Measurements from ENCODE around the gene WWP2.

Gene WWP2

DNA sequence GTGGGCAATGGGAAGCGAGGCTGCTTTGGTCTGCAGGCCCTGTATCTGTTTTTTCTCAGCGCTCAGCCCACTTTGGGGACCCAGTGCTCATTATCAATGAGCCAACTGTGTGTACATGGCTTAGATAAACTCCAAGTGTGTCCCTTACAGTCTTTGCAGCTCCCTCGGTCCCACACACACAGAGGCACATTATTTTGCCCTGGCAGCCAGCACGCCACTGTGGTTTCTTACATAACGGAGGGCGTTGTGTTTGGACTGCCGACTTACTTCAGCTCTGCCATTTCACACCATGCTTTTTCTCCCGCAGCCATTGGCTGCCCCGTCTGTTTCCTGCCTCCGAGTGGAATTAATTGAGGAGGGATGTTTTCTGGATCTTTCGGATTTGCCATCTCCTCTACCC lies 132.5 kb downstream of the WWP2 start:
- H3K4me3 ChIP-seq (ENCODE audit: low read depth, low read length), result no peak overlapping the region
- no peaks in the 10 kb centered on the region for H3K9me3 ChIP-seq (ENCODE audit: control insufficient read depth, insufficient read depth, low read depth, low read length)
- ChIA-PET CTCF (no interaction called here), POLR2A (no interaction called here)
- peaks cover 0 to under 1% of the 10 kb centered on the region in 2 experiments; a peak in 1 of 3 replicates for H3K36me3 ChIP-seq (ENCODE audit: control insufficient read depth in 2 of 2, insufficient read depth in 1 of 2, low read length in 2 of 2)
- no peak for TF ChIP-seq ZBTB20 (tag by site-specific recombination; IDR thresholded peaks at IDR 0.05)
- TF ChIP-seq, protein P1, sequence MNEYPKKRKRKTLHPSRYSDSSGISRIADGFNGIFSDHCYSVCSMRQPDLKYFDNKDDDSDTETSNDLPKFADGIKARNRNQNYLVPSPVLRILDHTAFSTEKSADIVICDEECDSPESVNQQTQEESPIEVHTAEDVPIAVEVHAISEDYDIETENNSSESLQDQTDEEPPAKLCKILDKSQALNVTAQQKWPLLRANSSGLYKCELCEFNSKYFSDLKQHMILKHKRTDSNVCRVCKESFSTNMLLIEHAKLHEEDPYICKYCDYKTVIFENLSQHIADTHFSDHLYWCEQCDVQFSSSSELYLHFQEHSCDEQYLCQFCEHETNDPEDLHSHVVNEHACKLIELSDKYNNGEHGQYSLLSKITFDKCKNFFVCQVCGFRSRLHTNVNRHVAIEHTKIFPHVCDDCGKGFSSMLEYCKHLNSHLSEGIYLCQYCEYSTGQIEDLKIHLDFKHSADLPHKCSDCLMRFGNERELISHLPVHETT (tag by site-specific recombination; IDR thresholded peaks at IDR 0.05), result no peak
- no peak for TF ChIP-seq ZFP37 (tag by site-specific recombination; IDR thresholded peaks at IDR 0.05)
- no peak for TF ChIP-seq ZNF76 (tag by site-specific recombination; IDR thresholded peaks at IDR 0.05; ENCODE audit: borderline replicate concordance, low read depth)
- TF ChIP-seq, protein P2, sequence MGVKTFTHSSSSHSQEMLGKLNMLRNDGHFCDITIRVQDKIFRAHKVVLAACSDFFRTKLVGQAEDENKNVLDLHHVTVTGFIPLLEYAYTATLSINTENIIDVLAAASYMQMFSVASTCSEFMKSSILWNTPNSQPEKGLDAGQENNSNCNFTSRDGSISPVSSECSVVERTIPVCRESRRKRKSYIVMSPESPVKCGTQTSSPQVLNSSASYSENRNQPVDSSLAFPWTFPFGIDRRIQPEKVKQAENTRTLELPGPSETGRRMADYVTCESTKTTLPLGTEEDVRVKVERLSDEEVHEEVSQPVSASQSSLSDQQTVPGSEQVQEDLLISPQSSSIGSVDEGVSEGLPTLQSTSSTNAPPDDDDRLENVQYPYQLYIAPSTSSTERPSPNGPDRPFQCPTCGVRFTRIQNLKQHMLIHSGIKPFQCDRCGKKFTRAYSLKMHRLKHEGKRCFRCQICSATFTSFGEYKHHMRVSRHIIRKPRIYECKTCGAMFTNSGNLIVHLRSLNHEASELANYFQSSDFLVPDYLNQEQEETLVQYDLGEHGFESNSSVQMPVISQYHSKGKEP (tag by site-specific recombination; IDR thresholded peaks at IDR 0.05), result no peak
- TF ChIP-seq, protein P3, sequence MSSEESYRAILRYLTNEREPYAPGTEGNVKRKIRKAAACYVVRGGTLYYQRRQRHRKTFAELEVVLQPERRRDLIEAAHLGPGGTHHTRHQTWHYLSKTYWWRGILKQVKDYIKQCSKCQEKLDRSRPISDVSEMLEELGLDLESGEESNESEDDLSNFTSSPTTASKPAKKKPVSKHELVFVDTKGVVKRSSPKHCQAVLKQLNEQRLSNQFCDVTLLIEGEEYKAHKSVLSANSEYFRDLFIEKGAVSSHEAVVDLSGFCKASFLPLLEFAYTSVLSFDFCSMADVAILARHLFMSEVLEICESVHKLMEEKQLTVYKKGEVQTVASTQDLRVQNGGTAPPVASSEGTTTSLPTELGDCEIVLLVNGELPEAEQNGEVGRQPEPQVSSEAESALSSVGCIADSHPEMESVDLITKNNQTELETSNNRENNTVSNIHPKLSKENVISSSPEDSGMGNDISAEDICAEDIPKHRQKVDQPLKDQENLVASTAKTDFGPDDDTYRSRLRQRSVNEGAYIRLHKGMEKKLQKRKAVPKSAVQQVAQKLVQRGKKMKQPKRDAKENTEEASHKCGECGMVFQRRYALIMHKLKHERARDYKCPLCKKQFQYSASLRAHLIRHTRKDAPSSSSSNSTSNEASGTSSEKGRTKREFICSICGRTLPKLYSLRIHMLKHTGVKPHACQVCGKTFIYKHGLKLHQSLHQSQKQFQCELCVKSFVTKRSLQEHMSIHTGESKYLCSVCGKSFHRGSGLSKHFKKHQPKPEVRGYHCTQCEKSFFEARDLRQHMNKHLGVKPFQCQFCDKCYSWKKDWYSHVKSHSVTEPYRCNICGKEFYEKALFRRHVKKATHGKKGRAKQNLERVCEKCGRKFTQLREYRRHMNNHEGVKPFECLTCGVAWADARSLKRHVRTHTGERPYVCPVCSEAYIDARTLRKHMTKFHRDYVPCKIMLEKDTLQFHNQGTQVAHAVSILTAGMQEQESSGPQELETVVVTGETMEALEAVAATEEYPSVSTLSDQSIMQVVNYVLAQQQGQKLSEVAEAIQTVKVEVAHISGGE (tag by site-specific recombination; conservative IDR thresholded peaks at IDR 0.05; ENCODE audit: low read depth), result no peak
- TF ChIP-seq, protein P4, sequence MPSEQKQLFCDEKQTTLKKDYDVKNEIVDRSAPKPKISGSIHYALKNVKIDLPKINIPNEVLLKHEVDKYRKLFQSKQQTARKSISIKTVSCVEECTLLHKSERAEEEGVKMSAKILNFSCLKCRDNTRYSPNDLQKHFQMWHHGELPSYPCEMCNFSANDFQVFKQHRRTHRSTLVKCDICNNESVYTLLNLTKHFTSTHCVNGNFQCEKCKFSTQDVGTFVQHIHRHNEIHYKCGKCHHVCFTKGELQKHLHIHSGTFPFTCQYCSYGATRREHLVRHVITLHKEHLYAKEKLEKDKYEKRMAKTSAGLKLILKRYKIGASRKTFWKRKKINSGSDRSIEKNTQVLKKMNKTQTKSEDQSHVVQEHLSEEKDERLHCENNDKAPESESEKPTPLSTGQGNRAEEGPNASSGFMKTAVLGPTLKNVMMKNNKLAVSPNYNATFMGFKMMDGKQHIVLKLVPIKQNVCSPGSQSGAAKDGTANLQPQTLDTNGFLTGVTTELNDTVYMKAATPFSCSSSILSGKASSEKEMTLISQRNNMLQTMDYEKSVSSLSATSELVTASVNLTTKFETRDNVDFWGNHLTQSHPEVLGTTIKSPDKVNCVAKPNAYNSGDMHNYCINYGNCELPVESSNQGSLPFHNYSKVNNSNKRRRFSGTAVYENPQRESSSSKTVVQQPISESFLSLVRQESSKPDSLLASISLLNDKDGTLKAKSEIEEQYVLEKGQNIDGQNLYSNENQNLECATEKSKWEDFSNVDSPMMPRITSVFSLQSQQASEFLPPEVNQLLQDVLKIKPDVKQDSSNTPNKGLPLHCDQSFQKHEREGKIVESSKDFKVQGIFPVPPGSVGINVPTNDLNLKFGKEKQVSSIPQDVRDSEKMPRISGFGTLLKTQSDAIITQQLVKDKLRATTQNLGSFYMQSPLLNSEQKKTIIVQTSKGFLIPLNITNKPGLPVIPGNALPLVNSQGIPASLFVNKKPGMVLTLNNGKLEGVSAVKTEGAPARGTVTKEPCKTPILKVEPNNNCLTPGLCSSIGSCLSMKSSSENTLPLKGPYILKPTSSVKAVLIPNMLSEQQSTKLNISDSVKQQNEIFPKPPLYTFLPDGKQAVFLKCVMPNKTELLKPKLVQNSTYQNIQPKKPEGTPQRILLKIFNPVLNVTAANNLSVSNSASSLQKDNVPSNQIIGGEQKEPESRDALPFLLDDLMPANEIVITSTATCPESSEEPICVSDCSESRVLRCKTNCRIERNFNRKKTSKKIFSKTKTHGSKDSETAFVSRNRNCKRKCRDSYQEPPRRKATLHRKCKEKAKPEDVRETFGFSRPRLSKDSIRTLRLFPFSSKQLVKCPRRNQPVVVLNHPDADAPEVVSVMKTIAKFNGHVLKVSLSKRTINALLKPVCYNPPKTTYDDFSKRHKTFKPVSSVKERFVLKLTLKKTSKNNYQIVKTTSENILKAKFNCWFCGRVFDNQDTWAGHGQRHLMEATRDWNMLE (tag by site-specific recombination; conservative IDR thresholded peaks at IDR 0.05; ENCODE audit: low read depth), result no peak
- TF ChIP-seq, protein P5, sequence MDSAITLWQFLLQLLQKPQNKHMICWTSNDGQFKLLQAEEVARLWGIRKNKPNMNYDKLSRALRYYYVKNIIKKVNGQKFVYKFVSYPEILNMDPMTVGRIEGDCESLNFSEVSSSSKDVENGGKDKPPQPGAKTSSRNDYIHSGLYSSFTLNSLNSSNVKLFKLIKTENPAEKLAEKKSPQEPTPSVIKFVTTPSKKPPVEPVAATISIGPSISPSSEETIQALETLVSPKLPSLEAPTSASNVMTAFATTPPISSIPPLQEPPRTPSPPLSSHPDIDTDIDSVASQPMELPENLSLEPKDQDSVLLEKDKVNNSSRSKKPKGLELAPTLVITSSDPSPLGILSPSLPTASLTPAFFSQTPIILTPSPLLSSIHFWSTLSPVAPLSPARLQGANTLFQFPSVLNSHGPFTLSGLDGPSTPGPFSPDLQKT (IDR thresholded peaks at IDR 0.05; ENCODE audit: borderline replicate concordance, low read depth, low read length), result no peak
- no peak for TF ChIP-seq ZNF747 (tag by site-specific recombination; IDR thresholded peaks at IDR 0.05)
- TF ChIP-seq, protein P6, sequence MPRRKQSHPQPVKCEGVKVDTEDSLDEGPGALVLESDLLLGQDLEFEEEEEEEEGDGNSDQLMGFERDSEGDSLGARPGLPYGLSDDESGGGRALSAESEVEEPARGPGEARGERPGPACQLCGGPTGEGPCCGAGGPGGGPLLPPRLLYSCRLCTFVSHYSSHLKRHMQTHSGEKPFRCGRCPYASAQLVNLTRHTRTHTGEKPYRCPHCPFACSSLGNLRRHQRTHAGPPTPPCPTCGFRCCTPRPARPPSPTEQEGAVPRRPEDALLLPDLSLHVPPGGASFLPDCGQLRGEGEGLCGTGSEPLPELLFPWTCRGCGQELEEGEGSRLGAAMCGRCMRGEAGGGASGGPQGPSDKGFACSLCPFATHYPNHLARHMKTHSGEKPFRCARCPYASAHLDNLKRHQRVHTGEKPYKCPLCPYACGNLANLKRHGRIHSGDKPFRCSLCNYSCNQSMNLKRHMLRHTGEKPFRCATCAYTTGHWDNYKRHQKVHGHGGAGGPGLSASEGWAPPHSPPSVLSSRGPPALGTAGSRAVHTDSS (tag by site-specific recombination; IDR thresholded peaks at IDR 0.05), result no peak
- TF ChIP-seq HOXD13 (CRISPR knock-in tag; IDR thresholded peaks at IDR 0.05; ENCODE audit: borderline replicate concordance), result no peak
- TF ChIP-seq ZNF621 (tag by site-specific recombination; IDR thresholded peaks at IDR 0.05), result no peak
- TF ChIP-seq, protein P7, sequence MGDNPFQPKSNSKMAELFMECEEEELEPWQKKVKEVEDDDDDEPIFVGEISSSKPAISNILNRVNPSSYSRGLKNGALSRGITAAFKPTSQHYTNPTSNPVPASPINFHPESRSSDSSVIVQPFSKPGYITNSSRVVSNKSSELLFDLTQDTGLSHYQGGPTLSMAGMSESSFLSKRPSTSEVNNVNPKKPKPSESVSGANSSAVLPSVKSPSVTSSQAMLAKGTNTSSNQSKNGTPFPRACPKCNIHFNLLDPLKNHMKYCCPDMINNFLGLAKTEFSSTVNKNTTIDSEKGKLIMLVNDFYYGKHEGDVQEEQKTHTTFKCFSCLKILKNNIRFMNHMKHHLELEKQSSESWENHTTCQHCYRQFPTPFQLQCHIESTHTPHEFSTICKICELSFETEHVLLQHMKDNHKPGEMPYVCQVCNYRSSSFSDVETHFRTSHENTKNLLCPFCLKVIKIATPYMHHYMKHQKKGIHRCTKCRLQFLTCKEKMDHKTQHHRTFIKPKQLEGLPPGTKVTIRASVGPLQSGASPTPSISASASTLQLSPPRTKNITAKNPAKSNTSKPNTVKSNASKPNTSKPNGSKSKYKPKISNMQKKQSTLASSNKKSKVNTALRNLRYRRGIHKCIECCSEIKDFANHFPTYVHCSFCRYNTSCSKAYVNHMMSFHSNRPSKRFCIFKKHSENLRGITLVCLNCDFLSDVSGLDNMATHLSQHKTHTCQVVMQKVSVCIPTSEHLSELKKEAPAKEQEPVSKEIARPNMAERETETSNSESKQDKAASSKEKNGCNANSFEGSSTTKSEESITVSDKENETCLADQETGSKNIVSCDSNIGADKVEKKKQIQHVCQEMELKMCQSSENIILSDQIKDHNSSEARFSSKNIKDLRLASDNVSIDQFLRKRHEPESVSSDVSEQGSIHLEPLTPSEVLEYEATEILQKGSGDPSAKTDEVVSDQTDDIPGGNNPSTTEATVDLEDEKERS (tag by site-specific recombination; IDR thresholded peaks at IDR 0.05), result no peak
- TF ChIP-seq ZNF701 (tag by site-specific recombination; IDR thresholded peaks at IDR 0.05), result no peak
- TF ChIP-seq ZNF792 (tag by site-specific recombination; IDR thresholded peaks at IDR 0.05), result no peak
- no peak for TF ChIP-seq ZNF146 (tag by site-specific recombination; IDR thresholded peaks at IDR 0.05)
- no peak for TF ChIP-seq ZNF311 (tag by site-specific recombination; IDR thresholded peaks at IDR 0.05; ENCODE audit: borderline replicate concordance)
- no peak for TF ChIP-seq ZNF391 (tag by site-specific recombination; IDR thresholded peaks at IDR 0.05; ENCODE audit: borderline replicate concordance, low read depth)
- no peak overlapping the region for H3K27ac ChIP-seq (ENCODE audit: extremely low read depth, low read depth, low read length)
- H3K4me1 ChIP-seq (ENCODE audit: control insufficient read depth, insufficient read depth, low read length), result 0 out of 2 replicates have a peak, but pooled peaks cover 4% of the 10 kb centered on the region

Measured in HEK293 (cell line).